CD4-positive, alpha-beta T cell treated with Interferon alpha-2 for 1 hour (primary cell): ENCODE results near the gene IL1RAPL2.

ENCODE experiments used
- DNase-seq, 2 donors: peaks; one replicate each; pipeline ENCODE4 v3.0.0-alpha.2; 2020 to 2022

Gene IL1RAPL2

DNA sequence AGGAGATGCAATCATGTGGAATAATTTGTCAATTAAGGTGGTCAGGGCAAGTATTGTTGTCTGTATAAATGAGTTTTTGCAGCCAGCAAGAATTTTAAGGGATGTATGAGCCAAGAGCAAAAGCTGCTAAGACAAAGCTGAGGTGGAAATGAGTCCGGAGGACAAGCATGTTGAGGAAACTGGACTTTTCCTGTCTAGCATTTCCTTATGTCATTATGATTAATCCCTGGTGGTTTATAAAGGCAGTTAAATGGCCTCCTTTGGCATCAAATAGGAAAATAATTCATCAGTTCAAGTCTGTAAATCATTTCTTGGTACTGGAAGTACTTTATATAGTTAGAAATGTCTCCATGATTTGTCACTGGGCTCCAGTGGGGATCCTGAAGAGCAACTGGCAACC is 716.1 kb downstream of the IL1RAPL2 start:
- DNase-seq, result no peak

GRCh38 chrX:105297041-105297440 is 731.0 kb downstream of the IL1RAPL2 start:
- DNase-seq, result no peak

DNA sequence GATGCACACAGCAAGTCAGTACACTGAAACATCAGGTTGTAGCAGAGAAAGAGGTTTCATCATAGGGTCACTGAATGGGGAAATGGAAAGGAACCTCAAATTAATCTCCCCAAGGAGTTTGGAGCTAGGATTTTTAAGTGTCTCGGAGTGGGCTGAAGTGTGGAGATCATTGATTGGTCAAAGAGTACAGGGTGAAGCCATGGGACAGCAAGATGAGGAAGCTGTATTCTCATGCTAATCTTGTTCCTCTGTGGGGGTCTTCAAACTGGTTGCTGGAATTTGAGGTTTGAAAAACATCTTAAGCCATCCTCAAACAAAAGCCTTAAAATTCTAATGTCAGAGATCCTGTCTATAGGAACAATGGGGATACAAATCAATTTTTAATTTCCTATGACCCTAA is 733.3 kb downstream of the IL1RAPL2 start:
- DNase-seq, result no peak

- no peak for DNase-seq
Observed at GRCh38 chrX:105302246-105302645, 736.2 kb downstream of the IL1RAPL2 start.

- DNase-seq, result no peak
Observed at GRCh38 chrX:105307762-105308161, 741.8 kb downstream of the IL1RAPL2 start.

DNA sequence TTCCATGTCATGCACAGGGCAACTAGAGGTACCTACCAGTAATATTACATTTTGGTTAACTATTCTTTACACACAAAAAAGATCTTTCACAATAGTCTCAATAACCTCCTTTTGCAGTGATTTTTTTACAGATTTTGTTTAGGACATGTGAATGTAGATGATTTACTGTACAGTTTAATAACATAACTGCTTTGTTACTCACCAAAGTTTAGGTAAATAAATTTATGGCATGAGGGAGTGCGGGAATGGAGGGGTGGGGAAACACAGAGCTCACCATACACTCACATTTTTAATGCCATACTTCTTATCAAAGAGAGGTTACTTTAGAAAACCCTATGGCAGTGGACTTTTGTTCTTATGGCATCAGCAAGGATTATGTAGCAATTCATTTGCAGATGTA is 747.6 kb downstream of the IL1RAPL2 start:
- DNase-seq, result no peak

- no peak for DNase-seq
Observed at GRCh38 chrX:105314458-105314857, 748.5 kb downstream of the IL1RAPL2 start.

DNA sequence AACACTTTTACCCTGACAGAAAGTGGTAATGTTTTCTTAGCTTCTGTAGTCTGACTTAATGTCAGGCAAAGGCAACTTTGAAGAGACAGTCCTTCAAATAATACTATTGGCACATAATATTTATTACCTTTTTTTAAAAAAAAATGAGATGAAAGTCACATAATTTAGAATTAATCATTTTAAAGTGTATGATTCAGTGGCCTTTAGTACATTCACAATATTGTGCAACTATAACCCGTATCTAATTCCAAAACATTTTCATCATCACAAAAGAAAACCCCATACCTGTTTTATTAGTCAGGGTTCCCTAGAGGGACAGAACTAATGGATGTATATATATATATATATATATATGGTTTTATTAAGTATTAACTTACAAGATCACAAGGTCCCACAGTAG is 749.2 kb downstream of the IL1RAPL2 start:
- DNase-seq, result no peak

GRCh38 chrX:105317117-105317516 is 751.1 kb downstream of the IL1RAPL2 start:
- DNase-seq, result no peak

GRCh38 chrX:105323928-105324327 is 757.9 kb downstream of the IL1RAPL2 start:
- no peak for DNase-seq

DNA sequence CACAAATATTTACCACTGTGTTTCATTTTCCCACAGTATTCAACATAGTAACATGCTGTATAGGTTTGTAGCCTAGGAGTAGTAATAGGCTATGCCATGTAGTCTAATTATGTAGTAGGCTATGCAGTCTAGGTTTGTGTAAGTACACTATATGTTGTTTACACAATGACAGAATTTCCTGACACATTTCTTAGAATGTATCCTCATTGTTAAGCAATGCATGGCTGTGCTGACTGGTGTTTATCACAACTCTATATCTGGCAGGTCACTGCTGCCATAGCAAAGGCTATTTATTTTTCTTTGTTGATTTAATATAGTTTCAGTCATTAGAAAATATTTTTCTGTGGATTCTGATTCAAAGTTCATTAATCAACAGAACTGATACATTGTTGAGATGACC is 762.8 kb downstream of the IL1RAPL2 start:
- no peak for DNase-seq

DNA sequence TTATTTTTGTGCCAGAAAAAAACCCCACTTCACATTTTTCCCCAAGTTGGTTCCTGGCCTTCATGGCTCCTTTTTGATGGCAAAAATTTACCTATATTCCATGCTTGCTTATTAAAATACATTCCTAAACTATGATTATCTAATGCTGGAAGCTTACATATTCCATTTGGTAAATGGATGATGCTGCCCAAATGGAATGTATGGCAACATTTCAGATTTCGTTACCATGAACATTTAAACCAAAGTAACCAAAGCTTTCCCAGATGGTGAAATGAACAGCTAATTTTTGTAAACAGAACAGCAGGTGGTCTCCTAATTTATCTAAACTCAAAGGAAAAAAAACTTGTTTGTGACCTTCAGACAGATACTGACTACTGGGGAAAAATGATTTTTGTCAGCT is 765.2 kb downstream of the IL1RAPL2 start:
- DNase-seq, result no peak

- DNase-seq, result no peak
Observed at GRCh38 chrX:105347373-105347772, 781.4 kb downstream of the IL1RAPL2 start.

- DNase-seq, result no peak
Observed at GRCh38 chrX:105349476-105349875, 783.5 kb downstream of the IL1RAPL2 start.

- DNase-seq, result no peak
Observed at GRCh38 chrX:105375816-105376215, 809.8 kb downstream of the IL1RAPL2 start.

- DNase-seq, result no peak
Observed at GRCh38 chrX:105424729-105425128, 858.7 kb downstream of the IL1RAPL2 start.

GRCh38 chrX:105451401-105451800 is 885.4 kb downstream of the IL1RAPL2 start:
- no peak for DNase-seq

GRCh38 chrX:105458846-105459245 is 892.8 kb downstream of the IL1RAPL2 start:
- DNase-seq, result no peak

- DNase-seq, result no peak
Observed at GRCh38 chrX:105460376-105460775, 894.4 kb downstream of the IL1RAPL2 start.

GRCh38 chrX:105461016-105461415 is 895.0 kb downstream of the IL1RAPL2 start:
- no peak for DNase-seq

DNA sequence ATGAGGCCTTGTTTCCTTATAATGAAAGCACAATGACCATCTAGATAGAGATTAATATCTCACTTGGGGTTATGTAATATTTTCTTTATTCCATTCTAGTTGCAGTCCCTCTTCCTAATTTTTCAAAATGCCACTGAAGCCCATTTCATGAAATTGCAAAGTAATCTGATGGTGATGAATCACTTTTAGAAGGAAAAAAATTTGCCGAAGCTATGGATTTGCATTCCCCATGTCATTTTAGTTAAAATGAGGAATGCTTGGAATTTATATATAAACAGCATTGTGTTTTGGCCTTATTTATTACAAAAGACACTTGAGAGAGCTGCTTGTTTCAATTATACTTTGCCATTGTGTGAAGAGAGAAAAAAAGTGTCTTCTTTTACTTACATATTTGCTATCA is 896.2 kb downstream of the IL1RAPL2 start:
- no peak for DNase-seq

GRCh38 chrX:105463473-105463872 is 897.5 kb downstream of the IL1RAPL2 start:
- DNase-seq, result no peak

GRCh38 chrX:105464618-105465017 is 898.6 kb downstream of the IL1RAPL2 start:
- no peak for DNase-seq

DNA sequence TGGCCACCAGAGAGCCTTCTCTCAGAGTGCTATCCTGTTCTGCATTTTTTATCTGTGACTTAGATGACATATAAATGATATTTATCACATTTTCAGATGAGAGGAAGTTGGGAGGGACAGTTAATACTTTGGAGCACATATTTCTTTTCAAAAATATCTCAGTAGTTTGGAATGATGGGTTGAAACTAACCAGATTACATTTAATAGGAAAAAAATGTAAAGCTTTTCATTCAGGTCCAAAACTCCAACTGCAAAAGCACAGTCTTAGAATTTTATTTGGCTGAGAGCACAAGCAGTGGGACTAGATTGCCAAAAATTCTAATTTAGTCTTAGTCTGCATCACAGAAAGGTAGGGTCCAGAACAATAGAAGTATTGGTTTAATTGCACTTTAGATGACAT is 902.7 kb downstream of the IL1RAPL2 start:
- no peak for DNase-seq

GRCh38 chrX:105471597-105471996 is 905.6 kb downstream of the IL1RAPL2 start:
- DNase-seq, result no peak

DNA sequence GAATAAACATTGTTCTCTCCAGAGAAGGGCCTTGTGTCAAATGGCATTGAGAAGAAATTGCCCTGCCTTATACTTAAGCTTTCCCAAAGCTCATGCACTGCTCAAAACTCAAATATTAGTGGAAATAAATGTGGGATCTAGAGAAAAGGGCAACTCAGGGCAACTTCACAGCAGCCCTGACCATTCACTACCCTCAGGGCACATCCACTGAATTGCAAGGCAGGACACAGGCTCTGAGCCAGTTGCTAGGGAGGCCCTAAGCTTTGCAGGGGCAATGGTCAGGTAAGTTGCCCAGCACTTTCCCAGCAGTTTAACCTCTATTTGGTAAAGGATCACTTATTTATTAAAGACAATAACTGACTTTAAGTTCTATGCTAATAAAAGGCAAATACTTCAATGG is 909.8 kb downstream of the IL1RAPL2 start:
- no peak for DNase-seq
